Right hindlimb (tissue), 1 donor: ENCODE measurements around the gene RCE1.
"Not testable (repeated sequence)": the region's sequence is repeated elsewhere in the genome, so short reads cannot be mapped to it uniquely, and the experiment has no call there.

Experiments used
- DNase-seq: peaks from one replicate; pipeline ENCODE4 v3.0.0-alpha.2; 2018

RCE1 gene, protein sequence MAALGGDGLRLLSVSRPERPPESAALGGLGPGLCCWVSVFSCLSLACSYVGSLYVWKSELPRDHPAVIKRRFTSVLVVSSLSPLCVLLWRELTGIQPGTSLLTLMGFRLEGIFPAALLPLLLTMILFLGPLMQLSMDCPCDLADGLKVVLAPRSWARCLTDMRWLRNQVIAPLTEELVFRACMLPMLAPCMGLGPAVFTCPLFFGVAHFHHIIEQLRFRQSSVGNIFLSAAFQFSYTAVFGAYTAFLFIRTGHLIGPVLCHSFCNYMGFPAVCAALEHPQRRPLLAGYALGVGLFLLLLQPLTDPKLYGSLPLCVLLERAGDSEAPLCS

DNA sequence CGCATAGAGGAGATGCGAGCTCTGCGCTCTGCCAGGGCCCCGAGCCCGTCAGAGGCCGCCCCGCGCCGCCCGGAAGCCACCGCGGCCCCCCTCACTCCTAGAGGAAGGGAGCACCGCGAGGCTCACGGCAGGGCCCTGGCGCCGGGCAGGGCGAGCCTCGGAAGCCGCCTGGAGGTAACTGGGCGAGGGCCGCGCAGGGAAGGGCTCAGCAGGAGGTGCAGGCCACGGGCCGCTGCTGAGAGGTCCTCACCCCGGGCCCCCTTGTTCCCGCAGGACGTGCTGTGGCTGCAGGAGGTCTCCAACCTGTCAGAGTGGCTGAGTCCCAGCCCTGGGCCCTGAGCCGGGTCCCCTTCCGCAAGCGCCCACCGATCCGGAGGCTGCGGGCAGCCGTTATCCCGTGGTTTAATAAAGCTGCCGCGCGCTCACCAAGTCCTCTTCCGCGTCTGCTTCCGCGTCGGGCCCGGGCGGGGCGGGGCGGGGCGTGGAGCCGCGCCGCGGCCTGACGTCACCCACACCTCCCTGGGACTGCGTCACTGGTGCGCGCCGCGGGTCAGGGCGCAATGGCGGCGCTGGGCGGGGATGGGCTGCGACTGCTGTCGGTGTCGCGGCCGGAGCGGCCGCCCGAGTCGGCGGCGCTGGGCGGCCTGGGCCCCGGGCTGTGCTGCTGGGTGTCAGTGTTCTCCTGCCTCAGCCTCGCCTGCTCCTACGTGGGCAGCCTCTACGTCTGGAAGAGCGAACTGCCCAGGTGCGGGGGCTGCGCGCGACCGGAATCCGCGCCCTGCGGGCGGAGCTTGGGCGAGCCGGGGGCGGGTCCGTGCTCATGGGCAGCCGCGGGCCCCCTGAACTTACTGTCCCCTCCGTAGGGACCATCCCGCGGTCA, at the start of gene RCE1:
Gene RCE1, plus strand, starts transcription at position 546 of the 880 bp plus-strand sequence. Its CDS starts 15 bp downstream, at position 561.
- DNase-seq: peak; percentile 95

DNA sequence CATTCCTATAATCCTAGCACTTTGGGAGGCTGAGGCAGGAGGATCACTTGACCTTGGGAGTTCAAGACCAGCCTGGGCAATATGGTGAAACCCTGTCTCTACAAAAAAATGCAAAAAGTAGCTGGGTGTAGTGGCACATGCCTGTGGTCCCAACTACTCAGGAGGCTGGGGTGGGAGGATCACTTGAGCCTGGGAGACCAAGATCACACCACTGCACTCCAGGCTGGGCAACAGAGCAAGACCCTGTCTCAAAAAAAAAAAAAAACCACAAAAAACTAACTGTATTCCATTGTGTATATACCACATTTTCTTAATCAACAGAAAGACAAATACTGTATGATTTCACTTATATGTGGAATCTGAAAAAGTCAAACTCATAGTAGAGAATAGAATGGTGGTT, 43.4 kb upstream of the RCE1 start:
- not testable (repeated sequence) for DNase-seq

DNA sequence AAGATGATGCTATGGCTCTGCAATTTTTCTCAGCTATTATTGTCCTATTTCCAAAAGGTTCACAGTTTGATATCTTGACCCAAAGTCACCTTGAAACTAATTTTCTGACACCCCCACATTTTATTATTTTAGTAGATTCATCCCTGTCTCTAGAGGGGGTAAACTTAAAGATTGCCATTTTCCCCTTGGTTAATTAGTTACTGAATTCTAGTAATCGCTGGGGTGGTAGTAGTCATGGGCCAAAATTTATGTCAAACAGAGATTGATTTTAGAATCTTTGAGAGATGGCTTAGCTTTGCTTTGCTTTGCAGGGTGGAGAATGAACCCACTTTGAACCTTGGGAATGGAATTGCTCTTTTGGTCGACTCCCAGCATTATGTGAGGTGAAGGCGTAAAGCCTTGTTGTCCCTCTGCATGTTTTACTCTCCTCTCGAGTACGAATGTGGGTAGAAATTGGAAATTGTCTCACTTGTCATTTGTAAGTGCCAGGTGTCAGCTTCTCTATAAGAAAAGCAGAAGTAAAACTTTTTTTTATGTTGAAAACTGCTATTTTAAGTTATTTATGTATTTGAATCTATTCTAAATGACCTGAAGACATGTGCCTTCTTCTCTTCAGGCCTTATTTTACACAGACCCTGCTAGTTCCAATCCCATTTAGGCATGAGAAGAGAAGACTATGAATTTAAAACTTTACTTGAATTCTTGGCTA, 42.4 kb upstream of the RCE1 start:
- no peak for DNase-seq

DNA sequence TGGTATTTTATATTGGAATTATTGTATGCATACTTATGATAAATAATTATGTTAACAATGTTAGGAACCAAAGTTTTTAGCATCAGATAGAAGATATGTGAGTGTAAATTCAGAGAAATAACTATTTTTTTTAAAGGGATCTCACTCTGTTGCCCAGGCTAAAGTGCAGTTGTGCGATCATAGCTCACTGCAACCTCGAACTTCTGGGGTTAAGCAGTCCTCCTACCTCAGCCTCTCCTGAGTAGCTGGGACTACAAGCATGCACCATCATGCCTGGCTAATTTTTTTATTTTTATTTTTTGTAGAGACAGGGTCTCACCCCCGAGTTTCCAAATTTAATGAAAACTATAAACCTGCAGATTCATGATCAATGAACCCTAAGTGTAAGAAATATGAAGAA, 33.6 kb upstream of the RCE1 start:
- no peak for DNase-seq

DNA sequence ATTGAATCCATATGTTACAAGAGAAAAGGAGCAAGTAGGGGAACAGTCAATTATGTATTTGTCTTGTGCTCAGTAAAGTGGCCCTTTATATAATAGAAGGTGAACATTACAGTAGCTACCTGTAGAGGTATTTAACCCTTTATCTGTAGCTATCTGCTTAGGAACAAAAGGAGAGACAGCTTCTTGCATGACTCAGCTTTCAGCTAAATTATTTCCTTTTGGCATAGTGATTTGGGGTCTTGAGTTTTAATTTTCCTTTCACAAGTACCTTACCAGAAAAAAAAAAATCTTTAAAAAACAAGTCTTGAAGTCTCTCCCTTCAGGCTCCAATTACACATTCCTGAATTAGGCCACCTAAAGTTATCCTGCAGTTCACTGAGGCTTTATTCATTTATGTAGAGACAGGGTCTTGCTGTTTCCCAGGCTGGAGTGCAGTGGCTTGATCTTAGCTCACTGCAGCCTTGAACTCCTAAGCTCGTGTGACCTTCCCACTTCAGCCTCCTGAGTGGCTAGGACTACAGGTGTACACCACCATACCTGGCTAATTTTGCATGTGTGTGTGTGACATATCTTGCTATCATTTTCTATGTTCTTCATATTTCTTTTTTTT, 32.6 kb upstream of the RCE1 start:
- no peak for DNase-seq

DNA sequence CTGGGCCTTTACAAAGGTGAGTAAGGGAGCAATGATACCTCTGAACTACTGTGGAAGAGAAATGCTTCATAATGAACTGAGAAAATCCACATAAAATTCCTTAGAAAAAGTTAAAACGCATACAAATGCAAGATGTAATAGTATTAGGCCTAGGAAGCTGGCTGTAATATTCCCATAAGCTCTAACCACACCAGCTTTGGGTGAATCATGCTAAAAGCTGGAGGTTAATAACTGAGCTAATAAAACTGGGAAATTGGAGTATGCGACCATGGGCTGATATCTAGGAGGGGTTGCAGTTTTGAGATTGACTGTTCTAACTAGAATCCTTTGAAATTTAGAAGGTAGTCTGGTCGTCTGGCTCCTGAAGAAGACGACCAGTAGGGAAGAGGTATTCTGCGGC, 28.6 kb upstream of the RCE1 start:
- no peak for DNase-seq

DNA sequence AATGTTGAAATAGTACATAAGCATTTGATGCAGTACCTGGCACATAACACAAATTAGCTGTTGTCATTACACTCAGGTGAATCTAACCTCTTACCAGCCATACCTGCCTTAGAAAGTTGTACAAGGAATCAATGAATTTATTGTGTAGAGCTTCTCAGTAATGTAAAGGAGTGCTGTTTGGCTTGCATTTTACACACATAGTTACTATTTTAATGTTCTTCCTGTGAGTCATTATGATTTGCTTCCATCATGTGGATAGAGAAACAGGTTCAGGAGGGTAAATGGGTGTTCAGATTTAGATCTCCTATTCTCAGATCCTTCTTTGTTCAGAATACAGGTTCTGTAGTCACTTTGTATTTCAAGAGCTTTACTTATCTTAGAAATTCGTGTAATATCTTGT, 27.6 kb upstream of the RCE1 start:
- DNase-seq: no peak

DNA sequence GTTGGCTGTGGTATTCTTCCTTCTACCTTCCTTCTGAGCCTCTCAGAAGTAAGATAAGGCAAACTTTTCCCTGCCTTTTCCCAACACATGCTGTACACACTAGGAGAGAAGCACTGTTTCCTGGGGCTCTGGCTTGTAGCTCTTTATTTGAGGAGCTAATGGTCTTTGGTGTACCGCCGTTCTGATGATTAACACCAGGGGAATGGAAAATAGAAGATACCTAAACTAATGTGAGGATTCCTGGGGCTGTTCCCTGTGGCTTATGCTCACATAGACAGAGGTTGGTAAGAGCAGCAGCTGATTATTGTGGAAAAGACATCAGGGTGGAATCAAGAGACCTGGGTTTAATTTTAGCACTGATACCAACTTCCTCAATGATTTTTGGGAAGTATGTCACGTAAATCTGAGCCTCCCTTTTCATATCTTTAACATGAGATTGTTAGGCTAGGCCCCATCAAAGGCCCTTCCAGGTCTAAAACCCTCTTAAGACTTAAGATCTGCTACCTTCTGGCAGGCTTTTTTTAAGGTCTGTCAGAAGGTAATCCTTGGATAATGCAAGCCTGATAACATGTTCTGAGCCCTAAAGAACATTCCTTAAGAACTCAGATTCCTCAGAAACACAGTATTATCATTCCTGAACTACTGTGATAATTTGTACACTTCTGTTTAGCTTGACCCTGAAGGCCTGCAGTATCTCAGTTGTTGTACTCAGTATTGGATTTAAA, 24.8 kb upstream of the RCE1 start:
- DNase-seq: no peak

DNA sequence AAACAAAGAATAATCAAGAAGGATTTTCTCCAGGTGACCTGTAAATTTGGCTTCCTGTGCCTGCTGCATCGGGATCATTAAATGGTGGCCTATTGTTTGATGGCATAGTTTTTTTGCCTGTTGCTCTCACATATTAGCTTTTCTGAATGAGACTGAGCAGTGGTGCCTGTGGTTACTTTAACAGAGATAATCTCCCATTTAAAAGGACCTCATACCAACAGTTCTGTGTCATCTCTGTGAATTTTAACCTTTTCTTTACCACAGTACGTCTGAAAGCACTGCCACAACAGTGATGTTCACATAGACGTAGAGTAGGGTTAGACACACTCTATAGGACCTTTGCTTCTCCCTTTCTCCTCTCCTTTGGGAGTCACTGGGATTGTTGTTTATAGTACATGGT, 22.9 kb upstream of the RCE1 start:
- DNase-seq: no peak

DNA sequence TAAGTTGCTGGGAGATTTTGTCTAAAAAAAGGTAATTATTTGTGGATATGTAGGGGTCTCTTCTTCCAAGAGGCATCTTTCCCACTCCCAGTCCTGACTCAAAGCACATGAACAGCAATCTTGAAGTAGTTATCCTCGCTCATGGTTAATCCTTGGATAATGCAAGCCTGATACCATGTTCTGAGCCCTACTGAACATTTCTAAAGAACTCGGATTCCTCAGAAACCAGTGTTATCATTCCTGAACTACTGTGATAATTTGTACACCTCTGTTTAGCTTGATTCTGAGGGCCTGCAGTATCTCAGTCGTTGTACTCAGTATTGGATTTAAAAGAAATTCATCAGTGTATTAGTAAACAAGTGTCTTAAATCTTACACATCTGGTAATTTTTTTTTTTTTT, 22.3 kb upstream of the RCE1 start:
- DNase-seq: no peak

DNA sequence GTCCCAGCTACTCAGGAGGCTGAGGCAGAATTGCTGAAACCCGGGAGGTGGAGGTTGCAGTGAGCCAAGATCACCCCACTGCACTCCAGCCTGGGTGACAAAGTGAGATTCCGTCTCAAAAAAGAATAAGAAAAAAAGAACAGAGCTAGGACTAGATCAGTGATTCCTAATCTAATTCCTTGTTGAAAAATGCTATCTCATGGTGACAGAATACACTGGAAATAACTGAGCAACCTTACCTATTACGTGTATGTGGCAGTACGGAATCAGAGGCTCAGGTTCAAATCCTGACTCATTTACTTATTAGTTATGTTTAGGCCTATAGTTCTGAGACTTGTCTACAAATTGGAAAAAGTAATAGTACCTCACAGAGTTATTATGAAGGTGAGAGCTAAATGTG, 19.5 kb upstream of the RCE1 start:
- no peak for DNase-seq

DNA sequence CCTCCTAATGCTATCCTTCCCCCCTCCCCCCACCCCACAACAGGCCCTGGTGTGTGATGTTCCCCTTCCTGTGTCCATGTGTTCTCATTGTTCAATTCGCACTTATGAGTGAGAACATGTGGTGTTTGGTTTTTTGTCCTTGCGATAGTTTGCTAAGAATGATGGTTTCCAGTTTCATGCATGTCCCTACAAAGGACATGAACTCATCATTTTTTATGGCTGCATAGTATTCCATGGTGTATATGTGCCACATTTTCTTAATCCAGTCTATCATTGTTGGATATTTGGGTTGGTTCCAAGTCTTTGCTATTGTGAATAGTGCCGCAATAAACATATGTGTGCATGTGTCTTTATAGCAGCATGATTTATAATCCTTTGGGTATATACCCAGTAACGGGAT, 18.7 kb upstream of the RCE1 start:
- not testable (repeated sequence) for DNase-seq

DNA sequence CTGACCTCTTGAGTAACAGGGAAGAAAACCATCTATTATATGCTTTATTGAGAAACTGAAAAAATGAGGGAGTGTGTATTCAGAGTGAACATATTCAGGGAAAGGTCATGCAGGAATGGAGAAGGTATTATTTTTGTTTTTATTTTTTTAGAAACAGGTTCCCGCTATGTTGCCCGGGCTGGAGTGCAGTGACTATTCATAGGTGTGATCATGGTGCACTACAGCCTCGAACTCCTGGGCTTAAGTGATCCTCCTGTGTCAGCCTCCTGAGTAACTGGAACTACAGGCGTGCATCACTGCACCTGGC, 8.7 kb upstream of the RCE1 start:
- DNase-seq: no peak

DNA sequence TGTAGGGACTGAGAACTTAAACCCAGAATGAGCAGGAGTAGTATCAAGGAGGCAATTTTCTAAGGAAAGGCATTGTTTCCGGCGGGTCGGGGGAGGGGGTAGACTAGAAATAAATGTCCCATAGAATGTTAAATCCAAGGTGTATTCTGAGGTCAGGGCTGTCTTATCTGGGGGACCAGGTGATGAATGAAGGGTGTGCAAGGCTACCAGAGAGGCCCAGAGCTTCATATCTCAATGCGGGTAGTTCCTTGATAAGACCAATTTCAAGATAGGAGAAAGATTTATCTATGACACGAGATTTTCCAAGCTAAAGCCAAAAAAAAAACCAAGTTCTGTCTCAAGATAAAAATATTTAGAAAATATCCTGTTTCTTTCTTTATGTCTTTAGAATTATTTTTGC, 8.3 kb upstream of the RCE1 start:
- no peak for DNase-seq

DNA sequence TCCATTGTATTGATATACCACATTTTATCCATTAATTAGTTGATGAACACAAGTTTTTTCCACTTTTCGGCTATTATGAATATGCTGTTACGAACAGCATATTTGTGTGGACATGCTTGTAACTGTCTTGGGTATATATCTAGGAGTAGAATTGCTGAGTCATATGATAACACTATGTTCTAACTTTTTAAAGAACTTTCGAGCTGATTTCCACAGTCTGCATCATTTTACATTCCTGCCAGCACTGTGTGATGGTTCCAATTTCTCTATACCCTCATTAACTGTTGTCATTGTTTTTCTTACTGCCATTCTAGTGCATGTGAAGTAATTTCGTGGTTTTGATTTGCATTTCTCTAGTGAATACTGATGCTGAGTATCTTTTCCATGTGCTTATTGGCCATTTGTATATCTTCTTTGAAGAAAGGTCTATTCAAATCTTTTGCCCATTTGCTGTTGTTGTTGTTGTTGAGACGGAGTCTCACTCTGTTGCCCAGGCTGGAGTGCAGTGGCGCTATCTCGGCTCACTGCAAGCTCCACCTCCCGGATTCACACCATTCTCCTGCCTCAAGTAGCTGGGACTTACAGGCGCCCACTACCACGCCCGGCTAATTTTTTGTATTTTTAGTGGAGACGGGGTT, 7.4 kb upstream of the RCE1 start:
- no peak for DNase-seq

DNA sequence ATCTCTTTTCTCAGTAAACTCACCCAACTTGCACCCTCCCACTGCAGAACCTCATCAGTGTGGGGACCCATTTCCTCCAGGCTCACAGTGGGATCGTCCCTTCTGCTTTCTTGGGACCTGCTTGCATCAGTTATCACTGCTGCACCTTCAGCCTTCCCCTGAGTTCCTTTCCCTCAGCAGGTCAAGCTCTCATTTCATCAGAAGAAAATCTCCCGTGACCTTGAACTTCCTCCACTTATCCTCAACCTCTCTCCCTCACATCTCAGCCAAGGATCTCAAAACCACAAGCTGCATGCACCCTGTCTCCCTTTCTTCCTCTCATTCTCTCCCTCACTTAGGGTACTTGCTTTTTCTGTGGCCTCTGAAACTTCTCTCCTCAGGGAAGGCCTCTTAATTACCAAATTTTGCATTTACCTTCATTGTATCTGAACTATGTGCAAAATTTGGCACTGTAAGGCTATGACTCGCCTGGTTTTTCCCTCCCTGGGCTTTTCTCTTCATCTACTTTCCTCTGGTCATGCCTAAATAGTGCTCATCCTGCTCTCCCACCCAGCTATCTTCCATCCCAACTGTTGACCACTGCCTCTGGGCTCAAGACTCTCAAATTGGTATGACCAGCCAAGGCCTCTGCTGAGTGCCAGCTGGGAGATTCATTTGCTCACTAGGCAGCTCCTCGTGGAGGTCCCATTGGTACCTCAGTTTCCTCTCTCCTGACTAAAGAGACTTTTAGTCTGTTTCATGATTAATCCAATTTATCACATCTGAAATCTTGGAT, 2.7 kb upstream of the RCE1 start:
- no peak for DNase-seq

DNA sequence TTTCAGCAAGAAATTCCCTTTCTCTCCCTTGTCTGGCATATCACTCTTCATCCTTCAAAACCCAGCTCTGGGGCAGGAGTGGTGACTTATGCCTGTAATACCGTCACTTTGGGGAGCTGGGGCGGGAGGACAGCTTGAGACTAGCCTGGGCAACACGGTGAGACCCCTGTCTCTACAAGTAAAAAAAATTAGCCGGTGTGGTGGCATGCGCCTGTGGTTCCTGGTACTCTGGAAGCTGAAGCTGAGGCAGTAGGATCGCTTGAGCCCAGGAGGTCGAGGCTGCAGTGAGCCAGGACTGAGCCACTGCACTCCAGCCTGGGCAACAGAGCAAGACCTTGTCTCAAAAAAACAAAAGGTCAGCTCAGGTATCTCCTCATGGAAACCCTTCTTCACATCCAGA, 1.4 kb upstream of the RCE1 start:
- no peak for DNase-seq

DNA sequence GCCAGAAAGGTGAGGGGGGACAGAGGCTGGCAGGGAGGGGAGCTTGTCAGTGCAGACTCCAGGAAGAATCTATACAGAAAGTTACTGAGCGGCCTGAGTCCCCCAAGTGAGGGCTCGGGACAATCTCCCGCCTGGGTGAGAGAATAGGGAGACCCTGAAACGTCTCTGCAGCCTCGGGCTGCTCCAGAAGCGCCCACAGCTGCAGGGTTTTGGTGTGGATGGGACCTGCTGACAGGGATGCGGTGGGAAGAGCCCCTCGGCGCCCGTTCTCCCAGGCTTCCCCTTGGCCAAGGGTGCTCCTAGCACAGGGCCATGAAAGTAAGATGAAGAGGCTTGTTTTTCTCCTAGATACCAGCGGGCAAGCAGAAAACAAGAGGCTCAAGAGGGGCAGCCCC, 743 bp upstream of the RCE1 start:
- no peak for DNase-seq

DNA sequence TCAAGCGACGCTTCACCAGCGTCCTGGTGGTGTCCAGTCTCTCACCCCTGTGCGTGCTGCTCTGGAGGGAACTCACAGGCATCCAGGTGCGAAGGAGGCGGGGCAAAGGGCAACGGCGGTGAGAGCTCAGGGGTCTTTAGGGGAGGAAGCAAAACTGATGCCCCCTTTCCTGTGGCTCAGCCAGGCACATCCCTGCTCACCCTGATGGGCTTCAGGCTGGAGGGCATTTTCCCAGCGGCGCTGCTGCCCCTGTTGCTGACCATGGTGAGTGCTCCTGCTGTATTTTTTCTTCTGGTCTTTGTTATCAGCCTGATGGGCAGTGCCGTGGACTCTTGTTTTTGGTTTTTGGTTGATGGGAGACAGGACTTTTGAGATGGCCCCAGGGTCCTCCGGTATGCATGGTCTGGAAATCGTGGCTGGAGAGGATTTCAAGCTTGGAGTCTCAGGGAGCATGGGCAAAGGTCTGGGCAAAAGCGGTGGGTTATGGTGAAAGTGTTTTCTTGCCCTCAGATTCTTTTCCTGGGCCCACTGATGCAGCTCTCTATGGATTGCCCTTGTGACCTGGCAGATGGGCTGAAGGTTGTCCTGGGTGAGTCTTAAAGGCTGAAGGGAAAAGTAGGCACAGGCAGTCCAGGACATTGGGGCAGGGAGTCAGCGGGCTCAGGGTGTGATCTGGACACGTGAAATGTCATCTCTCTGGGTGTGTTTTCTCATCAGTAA, 695 bp downstream of the RCE1 start:
- no peak for DNase-seq

DNA sequence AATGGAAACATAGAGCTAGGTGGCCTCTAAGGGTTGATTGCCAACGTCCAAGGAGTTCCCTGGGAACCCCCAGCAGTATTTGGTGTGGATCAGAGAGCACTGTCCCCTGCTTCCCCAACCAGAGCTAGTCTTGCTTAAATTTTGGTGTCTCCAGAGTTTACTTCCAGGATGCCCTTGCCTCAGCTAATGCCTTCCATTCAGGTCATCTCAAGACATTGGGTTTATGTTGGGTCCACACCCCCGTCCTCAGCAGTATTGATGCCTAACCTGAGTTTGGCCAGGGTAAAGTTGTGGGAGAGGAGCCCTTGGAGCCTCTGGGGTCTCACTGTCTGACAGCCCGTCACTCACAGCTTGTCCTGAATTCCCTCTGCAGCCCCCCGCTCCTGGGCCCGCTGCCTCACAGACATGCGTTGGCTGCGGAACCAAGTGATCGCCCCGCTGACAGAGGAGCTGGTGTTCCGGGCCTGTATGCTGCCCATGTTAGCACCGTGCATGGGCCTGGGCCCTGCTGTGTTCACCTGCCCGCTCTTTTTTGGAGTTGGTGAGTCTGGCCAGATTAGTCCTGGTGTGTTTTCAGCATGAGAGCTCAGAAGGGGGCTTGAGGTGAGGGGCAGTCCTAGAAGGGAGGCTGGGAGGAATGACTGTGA, 1.4 kb downstream of the RCE1 start:
- no peak for DNase-seq
